ENCODE results near the gene ZFHX3.
A peak's percentile ranks its signal among the peaks of the same experiment; 100 is the strongest.

ZFHX3 gene

GRCh38 chr16:73057291-73058210 lies 9.6 kb upstream of the ZFHX3 start:
- peak overlapping the region; percentile 89 for H3K4me3 ChIP-seq (ENCODE audit: low read length)
- no peak overlapping the region for H2AFZ ChIP-seq (ENCODE audit: low read depth, low read length)
- H3K36me3 ChIP-seq (ENCODE audit: insufficient read depth, low read length): no peaks in the 10 kb centered on the region
- no peaks in the 10 kb centered on the region for H3K9me3 ChIP-seq (ENCODE audit: low read length)
- H3K27me3 ChIP-seq (ENCODE audit: insufficient read depth, low read length): no peaks in the 10 kb centered on the region
- H3K4me1 ChIP-seq (ENCODE audit: insufficient read depth, low read length): peaks cover 78% of the 10 kb centered on the region

DNA sequence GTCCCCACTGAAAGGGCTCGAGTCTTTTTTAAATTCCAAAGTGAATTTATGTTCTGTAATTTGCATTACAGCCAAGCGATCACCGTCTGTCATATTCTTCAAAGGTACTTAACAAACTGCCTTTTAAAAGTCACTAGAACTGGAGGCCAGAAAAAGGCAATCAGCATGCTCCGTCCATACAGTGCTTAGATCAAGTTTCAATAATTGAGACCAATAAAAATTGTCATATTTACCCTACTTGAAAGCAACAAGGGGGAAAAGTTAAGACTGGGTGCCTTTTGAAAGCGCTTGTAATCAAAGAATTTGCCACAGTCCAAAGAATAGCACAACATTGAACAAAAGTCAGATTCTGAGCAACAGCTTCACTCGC lies 9.0 kb upstream of the ZFHX3 start:
- H3K9me3 ChIP-seq (ENCODE audit: low read length): no peaks in the 10 kb centered on the region
- H3K4me1 ChIP-seq (ENCODE audit: insufficient read depth, low read length): peaks cover 78% of the 10 kb centered on the region
- no peaks in the 10 kb centered on the region for H3K27me3 ChIP-seq (ENCODE audit: insufficient read depth, low read length)
- no peaks in the 10 kb centered on the region for H3K36me3 ChIP-seq (ENCODE audit: insufficient read depth, low read length)
- H3K4me3 ChIP-seq (ENCODE audit: low read length): peak overlapping the region; percentile 89
- no peak overlapping the region for H2AFZ ChIP-seq (ENCODE audit: low read depth, low read length)

DNA sequence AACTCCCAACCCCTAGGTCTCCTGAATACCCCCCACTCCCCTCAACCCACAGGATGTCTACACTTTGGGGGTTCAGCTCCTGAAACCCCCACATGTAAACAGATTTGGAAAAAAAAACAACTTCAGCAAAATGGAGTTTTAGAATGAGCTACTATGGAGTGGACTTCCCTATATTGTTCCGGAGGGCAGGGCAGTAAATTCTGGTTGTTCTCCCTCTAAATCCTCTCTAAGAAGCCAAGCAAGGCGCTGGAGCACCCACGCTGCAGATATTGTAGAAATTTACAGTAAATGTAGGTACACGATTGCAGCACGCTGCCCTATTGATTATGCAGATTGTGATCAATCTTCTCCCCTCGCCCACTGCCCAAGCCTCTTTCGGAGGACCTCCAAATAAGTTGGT lies 8.5 kb upstream of the ZFHX3 start:
- peaks cover 78% of the 10 kb centered on the region for H3K4me1 ChIP-seq (ENCODE audit: insufficient read depth, low read length)
- H3K4me3 ChIP-seq (ENCODE audit: low read length): peak overlapping the region; percentile 89
- no peaks in the 10 kb centered on the region for H3K27me3 ChIP-seq (ENCODE audit: insufficient read depth, low read length)
- no peaks in the 10 kb centered on the region for H3K36me3 ChIP-seq (ENCODE audit: insufficient read depth, low read length)
- H3K9me3 ChIP-seq (ENCODE audit: low read length): no peaks in the 10 kb centered on the region
- no peak overlapping the region for H2AFZ ChIP-seq (ENCODE audit: low read depth, low read length)

- Histone ChIP-seq H3K4me3 (ENCODE audit: low read length) (peak overlapping the region; percentile 89), H3K27me3 (ENCODE audit: insufficient read depth, low read length) (no peaks in the 10 kb centered on the region), H2AFZ (ENCODE audit: low read depth, low read length) (no peak overlapping the region), H3K4me1 (ENCODE audit: insufficient read depth, low read length) (peaks cover 78% of the 10 kb centered on the region), H3K36me3 (ENCODE audit: insufficient read depth, low read length) (no peaks in the 10 kb centered on the region), H3K9me3 (ENCODE audit: low read length) (no peaks in the 10 kb centered on the region)
Measured at GRCh38 chr16:73054813-73055482, 7.0 kb upstream of the ZFHX3 start.

GRCh38 chr16:73054498-73054812 lies 6.5 kb upstream of the ZFHX3 start:
- no peak overlapping the region for H2AFZ ChIP-seq (ENCODE audit: low read depth, low read length)
- no peaks in the 10 kb centered on the region for H3K27me3 ChIP-seq (ENCODE audit: insufficient read depth, low read length)
- peaks cover 78% of the 10 kb centered on the region for H3K4me1 ChIP-seq (ENCODE audit: insufficient read depth, low read length)
- peak overlapping the region; percentile 89 for H3K4me3 ChIP-seq (ENCODE audit: low read length)
- no peaks in the 10 kb centered on the region for H3K9me3 ChIP-seq (ENCODE audit: low read length)
- no peaks in the 10 kb centered on the region for H3K36me3 ChIP-seq (ENCODE audit: insufficient read depth, low read length)

- no peak overlapping the region for H2AFZ ChIP-seq (ENCODE audit: low read depth, low read length)
- H3K4me3 ChIP-seq (ENCODE audit: low read length): peak overlapping the region; percentile 89
- no peaks in the 10 kb centered on the region for H3K27me3 ChIP-seq (ENCODE audit: insufficient read depth, low read length)
- H3K36me3 ChIP-seq (ENCODE audit: insufficient read depth, low read length): no peaks in the 10 kb centered on the region
- H3K4me1 ChIP-seq (ENCODE audit: insufficient read depth, low read length): peaks cover 78% of the 10 kb centered on the region
- no peaks in the 10 kb centered on the region for H3K9me3 ChIP-seq (ENCODE audit: low read length)
Measured at GRCh38 chr16:73054125-73054484, 6.2 kb upstream of the ZFHX3 start.

GRCh38 chr16:73053364-73054124 lies 5.6 kb upstream of the ZFHX3 start:
- Histone ChIP-seq H3K36me3 (ENCODE audit: insufficient read depth, low read length) (no peaks in the 10 kb centered on the region), H3K27me3 (ENCODE audit: insufficient read depth, low read length) (no peaks in the 10 kb centered on the region), H2AFZ (ENCODE audit: low read depth, low read length) (no peak overlapping the region), H3K4me1 (ENCODE audit: insufficient read depth, low read length) (peaks cover 83% of the 10 kb centered on the region), H3K9me3 (ENCODE audit: low read length) (no peaks in the 10 kb centered on the region), H3K4me3 (ENCODE audit: low read length) (peak overlapping the region; percentile 89)

- H3K9me3 ChIP-seq (ENCODE audit: low read length): no peaks in the 10 kb centered on the region
- peak overlapping the region; percentile 89 for H3K4me3 ChIP-seq (ENCODE audit: low read length)
- no peaks in the 10 kb centered on the region for H3K36me3 ChIP-seq (ENCODE audit: insufficient read depth, low read length)
- peaks cover 84% of the 10 kb centered on the region for H3K4me1 ChIP-seq (ENCODE audit: insufficient read depth, low read length)
- H3K27me3 ChIP-seq (ENCODE audit: insufficient read depth, low read length): no peaks in the 10 kb centered on the region
- H2AFZ ChIP-seq (ENCODE audit: low read depth, low read length): no peak overlapping the region
Measured at GRCh38 chr16:73053038-73053363, 5.1 kb upstream of the ZFHX3 start.

- H2AFZ ChIP-seq (ENCODE audit: low read depth, low read length): no peak overlapping the region
- no peaks in the 10 kb centered on the region for H3K9me3 ChIP-seq (ENCODE audit: low read length)
- H3K4me3 ChIP-seq (ENCODE audit: low read length): peak overlapping the region; percentile 89
- peaks cover 84% of the 10 kb centered on the region for H3K4me1 ChIP-seq (ENCODE audit: insufficient read depth, low read length)
- H3K27me3 ChIP-seq (ENCODE audit: insufficient read depth, low read length): no peaks in the 10 kb centered on the region
- no peaks in the 10 kb centered on the region for H3K36me3 ChIP-seq (ENCODE audit: insufficient read depth, low read length)
Measured at GRCh38 chr16:73052576-73052975, 4.6 kb upstream of the ZFHX3 start.

DNA sequence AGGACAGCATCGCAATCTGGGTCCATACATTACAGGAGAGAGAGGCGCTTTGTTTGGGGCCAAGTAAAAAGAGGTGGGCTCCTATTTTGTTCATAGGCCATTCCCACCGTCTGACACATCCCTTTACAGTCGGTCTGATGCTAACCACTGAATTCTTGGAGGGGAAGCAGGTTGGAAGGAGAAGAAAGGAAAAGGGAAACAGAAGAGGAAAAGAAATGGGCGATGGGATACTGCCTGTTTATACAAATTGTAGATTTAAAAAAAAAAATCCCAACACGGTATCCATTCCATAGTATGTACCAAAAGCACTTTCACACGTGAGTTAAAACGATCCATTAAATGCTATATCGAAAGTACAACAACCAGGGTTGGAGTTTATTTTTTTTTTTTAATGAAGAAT lies 4.0 kb upstream of the ZFHX3 start:
- H3K36me3 ChIP-seq (ENCODE audit: insufficient read depth, low read length): no peaks in the 10 kb centered on the region
- H3K27me3 ChIP-seq (ENCODE audit: insufficient read depth, low read length): no peaks in the 10 kb centered on the region
- no peak overlapping the region for H2AFZ ChIP-seq (ENCODE audit: low read depth, low read length)
- no peaks in the 10 kb centered on the region for H3K9me3 ChIP-seq (ENCODE audit: low read length)
- no peak overlapping the region for H3K4me3 ChIP-seq (ENCODE audit: low read length)
- peaks cover 89% of the 10 kb centered on the region for H3K4me1 ChIP-seq (ENCODE audit: insufficient read depth, low read length)

DNA sequence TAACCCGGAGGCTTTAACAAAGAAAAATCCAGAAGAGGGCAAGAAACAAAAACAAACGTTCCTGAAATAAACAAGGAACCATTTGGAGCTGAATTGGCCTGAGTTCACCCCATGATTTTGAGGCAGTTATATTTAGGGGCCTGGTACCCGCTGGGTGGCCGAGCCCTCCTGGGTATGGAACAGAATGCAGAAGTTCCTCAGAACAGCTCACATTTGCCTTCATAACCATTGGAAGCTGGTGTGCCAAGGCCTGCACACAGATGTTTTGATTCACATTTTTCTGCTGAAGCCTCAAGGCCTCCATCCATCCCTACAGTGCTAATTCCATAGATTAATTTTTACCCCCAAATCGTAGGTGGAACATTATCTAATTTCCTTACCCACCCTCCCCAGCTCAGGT lies 3.3 kb upstream of the ZFHX3 start:
- H3K4me3 ChIP-seq (ENCODE audit: low read length): no peak overlapping the region
- H3K27me3 ChIP-seq (ENCODE audit: insufficient read depth, low read length): no peaks in the 10 kb centered on the region
- H2AFZ ChIP-seq (ENCODE audit: low read depth, low read length): no peak overlapping the region
- H3K4me1 ChIP-seq (ENCODE audit: insufficient read depth, low read length): peaks cover 90% of the 10 kb centered on the region
- no peaks in the 10 kb centered on the region for H3K9me3 ChIP-seq (ENCODE audit: low read length)
- H3K36me3 ChIP-seq (ENCODE audit: insufficient read depth, low read length): no peaks in the 10 kb centered on the region

DNA sequence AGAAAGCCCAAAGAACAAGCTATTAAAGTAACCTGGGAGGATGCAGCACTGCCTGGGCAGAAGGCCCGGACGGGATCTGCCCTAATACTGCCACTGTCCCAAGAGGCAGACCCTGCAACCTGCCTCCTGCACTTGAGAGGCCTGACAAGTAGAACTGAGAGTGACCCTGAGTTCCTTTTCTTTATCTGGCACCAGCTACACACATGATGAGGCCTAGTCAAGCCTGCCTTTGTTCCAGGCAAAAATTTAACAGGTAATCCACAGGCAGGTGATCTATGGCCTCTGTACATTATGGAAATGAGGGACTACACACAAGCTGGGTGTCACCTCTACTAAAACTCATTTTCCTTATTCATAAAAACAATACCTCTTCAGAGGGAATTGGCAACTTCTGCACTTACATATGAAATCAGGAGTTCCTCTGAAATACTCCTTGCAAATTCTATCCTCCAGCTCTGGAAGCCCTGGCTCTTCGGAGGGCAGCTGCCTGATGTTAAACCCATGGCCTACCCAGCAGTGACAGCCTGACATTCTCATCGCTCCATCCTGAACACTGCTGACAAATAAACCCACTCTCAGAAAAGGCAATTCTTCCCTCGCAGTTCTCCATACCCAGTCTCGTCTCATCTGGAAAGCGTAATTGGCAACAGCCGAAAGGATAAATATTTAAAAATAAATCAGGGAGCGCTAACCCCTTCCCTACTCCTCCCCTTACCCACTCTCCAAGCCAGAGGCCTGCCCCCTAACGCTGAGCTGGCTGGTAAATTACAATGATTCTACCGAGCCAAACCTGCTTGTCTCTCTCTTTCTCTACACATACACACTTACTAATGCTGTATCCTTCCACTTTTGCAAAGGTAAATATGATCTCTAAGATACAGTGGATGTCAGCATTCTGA lies 2.5 kb upstream of the ZFHX3 start:
- no peaks in the 10 kb centered on the region for H3K9me3 ChIP-seq (ENCODE audit: low read length)
- H3K27me3 ChIP-seq (ENCODE audit: insufficient read depth, low read length): no peaks in the 10 kb centered on the region
- H2AFZ ChIP-seq (ENCODE audit: low read depth, low read length): no peak overlapping the region
- peaks cover 89% of the 10 kb centered on the region for H3K4me1 ChIP-seq (ENCODE audit: insufficient read depth, low read length)
- H3K4me3 ChIP-seq (ENCODE audit: low read length): no peak overlapping the region
- H3K36me3 ChIP-seq (ENCODE audit: insufficient read depth, low read length): no peaks in the 10 kb centered on the region

All from neuron (in vitro differentiated cells).